Parathyroid adenoma (tissue), 2 donors: ENCODE results near the gene TTC22.

ENCODE experiments used
- H2AFZ ChIP-seq: fragments of 300-600 bp; sonication (generic); one replicate; pipeline ENCODE4 v1.7.0; 2017; ENCODE audit warnings: antibody characterized with exemption, mild to moderate bottlenecking
- H3K27ac ChIP-seq: fragments of 300-600 bp; sonication (generic); one replicate; pipeline ENCODE4 v1.7.0; 2017
- H3K27me3 ChIP-seq: fragments of 300-600 bp; sonication (generic); one replicate; pipeline ENCODE4 v1.7.0; 2017; ENCODE audit warnings: low read length; ENCODE audit not compliant: control insufficient read depth, insufficient read depth
- H3K36me3 ChIP-seq: fragments of 300-600 bp; sonication (generic); one replicate; pipeline ENCODE4 v1.7.0; 2017; ENCODE audit warnings: low read length; ENCODE audit not compliant: control insufficient read depth, insufficient read depth
- H3K4me1 ChIP-seq: fragments of 300-600 bp; sonication (generic); one replicate; pipeline ENCODE4 v1.7.0; 2017; ENCODE audit warnings: control low read depth
- H3K4me2 ChIP-seq: fragments of 300-600 bp; sonication (generic); one replicate; pipeline ENCODE4 v1.7.0; 2017; ENCODE audit warnings: low read length
- H3K4me3 ChIP-seq: fragments of 300-600 bp; sonication (generic); one replicate; pipeline ENCODE4 v1.7.0; 2017; ENCODE audit warnings: low read depth, low read length
- H3K79me2 ChIP-seq: fragments of 300-600 bp; sonication (generic); one replicate; pipeline ENCODE4 v1.7.0; 2017; ENCODE audit warnings: control low read depth
- H3K9ac ChIP-seq: fragments of 300-600 bp; sonication (generic); one replicate; pipeline ENCODE4 v1.7.0; 2017; ENCODE audit warnings: mild to moderate bottlenecking
- H3K9me3 ChIP-seq: fragments of 300-600 bp; sonication (generic); one replicate; pipeline ENCODE4 v1.7.0; 2017; ENCODE audit warnings: low read length; ENCODE audit not compliant: control insufficient read depth
- TF ChIP-seq, protein P1 (sequence below): fragments of 300-600 bp; sonication (generic); IDR thresholded peaks from one replicate; pipeline ENCODE4 v1.7.0; 2017; ENCODE audit warnings: antibody characterized with exemption, mild to moderate bottlenecking
- donor health status: primary hyperparathyroidism.

The TTC22 gene

DNA sequence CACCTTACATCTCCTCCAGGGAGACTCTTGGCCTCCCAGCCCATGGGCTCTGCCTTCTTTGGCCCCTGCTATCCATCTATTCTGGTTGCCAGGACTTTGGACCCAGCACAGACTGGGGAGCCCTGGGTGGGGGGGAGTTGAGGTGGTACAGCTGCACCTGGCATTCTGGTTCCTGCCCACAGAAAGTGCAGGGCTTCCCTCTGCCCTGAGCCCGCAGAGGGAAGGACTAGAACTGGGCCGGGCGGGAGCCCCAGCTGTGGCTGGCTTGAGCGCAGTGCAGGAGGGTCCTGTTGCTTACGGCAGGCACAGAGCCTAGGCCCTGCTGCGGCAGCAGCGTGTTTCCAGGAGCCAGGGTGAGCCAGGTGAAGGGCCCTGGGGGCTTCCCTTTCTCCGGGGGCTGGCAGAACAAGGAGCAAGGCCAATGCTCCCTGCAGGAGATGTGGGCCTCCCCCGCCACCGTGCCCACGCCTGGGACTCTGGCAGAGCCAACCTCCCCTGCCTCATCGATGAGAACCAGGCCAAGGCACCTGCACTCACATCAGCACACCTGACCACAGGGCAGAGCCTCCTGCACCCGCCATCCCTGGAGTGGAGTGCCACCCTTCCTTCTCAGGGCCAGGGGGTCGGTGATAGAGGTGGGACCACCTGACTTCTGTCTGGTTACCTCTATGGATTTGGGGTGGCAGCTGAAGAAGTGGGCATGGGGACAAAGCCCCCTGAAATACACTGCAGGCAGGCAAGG lies 52.9 kb downstream of the TTC22 start:
- Histone ChIP-seq H3K9me3 (no peaks in the 10 kb centered on the region), H3K4me1 (no peaks in the 10 kb centered on the region), H2AFZ (no peak overlapping the region), H3K9ac (no peak overlapping the region), H3K36me3 (no peaks in the 10 kb centered on the region), H3K27ac (no peak overlapping the region), H3K27me3 (no peaks in the 10 kb centered on the region), H3K4me2 (no peak overlapping the region), H3K79me2 (no peaks in the 10 kb centered on the region), H3K4me3 (no peak overlapping the region)
- TF ChIP-seq, protein P1, sequence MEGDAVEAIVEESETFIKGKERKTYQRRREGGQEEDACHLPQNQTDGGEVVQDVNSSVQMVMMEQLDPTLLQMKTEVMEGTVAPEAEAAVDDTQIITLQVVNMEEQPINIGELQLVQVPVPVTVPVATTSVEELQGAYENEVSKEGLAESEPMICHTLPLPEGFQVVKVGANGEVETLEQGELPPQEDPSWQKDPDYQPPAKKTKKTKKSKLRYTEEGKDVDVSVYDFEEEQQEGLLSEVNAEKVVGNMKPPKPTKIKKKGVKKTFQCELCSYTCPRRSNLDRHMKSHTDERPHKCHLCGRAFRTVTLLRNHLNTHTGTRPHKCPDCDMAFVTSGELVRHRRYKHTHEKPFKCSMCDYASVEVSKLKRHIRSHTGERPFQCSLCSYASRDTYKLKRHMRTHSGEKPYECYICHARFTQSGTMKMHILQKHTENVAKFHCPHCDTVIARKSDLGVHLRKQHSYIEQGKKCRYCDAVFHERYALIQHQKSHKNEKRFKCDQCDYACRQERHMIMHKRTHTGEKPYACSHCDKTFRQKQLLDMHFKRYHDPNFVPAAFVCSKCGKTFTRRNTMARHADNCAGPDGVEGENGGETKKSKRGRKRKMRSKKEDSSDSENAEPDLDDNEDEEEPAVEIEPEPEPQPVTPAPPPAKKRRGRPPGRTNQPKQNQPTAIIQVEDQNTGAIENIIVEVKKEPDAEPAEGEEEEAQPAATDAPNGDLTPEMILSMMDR: no peak

DNA sequence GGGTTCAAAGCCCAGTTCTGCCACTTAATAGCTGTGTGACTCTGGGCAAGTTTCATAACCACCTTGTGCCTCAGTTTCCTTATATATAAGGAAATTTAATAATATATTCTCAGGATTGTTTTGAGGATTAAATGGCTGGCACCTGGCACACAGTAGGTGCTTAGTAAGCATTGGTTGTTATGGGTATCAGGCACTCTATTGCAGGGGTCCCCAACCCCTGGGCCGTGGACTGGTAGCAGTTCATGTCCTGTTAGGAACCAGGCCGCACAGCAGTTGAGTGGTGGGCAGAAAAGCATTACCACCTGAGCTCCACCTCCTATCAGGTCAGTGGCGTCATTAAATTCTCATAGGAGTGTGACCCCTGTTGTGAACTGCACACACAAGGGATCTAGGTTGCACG lies 55.3 kb downstream of the TTC22 start:
- TF ChIP-seq, protein P1: no peak
- no peak overlapping the region for H3K9ac ChIP-seq
- H3K4me2 ChIP-seq: no peak overlapping the region
- no peak overlapping the region for H2AFZ ChIP-seq
- no peak overlapping the region for H3K27ac ChIP-seq
- no peak overlapping the region for H3K4me3 ChIP-seq
- H3K4me1 ChIP-seq: no peaks in the 10 kb centered on the region
- no peaks in the 10 kb centered on the region for H3K27me3 ChIP-seq
- no peaks in the 10 kb centered on the region for H3K79me2 ChIP-seq
- no peaks in the 10 kb centered on the region for H3K36me3 ChIP-seq
- H3K9me3 ChIP-seq: no peaks in the 10 kb centered on the region

DNA sequence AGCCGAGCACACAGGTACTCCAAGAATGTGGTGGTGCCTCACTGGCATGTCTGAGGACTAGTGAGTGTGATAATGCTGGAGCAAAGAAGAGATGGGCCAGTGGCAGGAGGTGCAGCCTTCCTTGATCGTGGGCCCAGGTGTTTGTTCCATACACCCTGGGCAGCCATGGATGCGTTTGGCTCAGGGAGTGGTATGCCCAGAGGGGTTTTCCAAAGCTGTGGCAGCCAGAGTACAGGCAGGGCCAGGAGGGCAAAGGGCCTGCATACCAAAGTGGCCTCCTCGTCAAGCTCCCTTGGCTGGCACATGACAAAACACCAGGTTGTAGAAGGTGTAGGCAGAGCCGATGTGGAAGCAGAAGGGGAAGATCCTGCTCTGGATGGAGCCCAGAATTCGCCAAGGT lies 55.8 kb downstream of the TTC22 start:
- Histone ChIP-seq H3K27me3 (no peaks in the 10 kb centered on the region), H3K4me2 (no peak overlapping the region), H3K36me3 (no peaks in the 10 kb centered on the region), H3K27ac (no peak overlapping the region), H3K4me1 (no peaks in the 10 kb centered on the region), H3K9me3 (no peaks in the 10 kb centered on the region), H3K4me3 (no peak overlapping the region), H3K9ac (no peak overlapping the region), H2AFZ (no peak overlapping the region), H3K79me2 (no peaks in the 10 kb centered on the region)
- TF ChIP-seq, protein P1: no peak

- no peak overlapping the region for H3K4me2 ChIP-seq
- H3K27ac ChIP-seq: no peak overlapping the region
- no peaks in the 10 kb centered on the region for H3K79me2 ChIP-seq
- H3K4me3 ChIP-seq: no peak overlapping the region
- H3K4me1 ChIP-seq: no peaks in the 10 kb centered on the region
- H3K9me3 ChIP-seq: no peaks in the 10 kb centered on the region
- H3K27me3 ChIP-seq: no peaks in the 10 kb centered on the region
- H3K9ac ChIP-seq: no peak overlapping the region
- no peaks in the 10 kb centered on the region for H3K36me3 ChIP-seq
- TF ChIP-seq, protein P1: no peak
- no peak overlapping the region for H2AFZ ChIP-seq
These were observed 56.4 kb downstream of the TTC22 start for GRCh38 chr1:54744696-54745095.
